Lung (tissue), 12 donors: ENCODE results near the gene EMC8. TPM values are rescaled to one million over a fixed set of nuclear protein-coding genes. Genes with fewer than 3 reads are reported as not detected.

ENCODE experiments used
- ATAC-seq: fragments of 200-7000 bp; cut with Tn5 transposase; one replicate; pipeline ENCODE4 v1.9.1; 2020; ENCODE audit warnings: moderate number of reproducible peaks; ENCODE audit not compliant: insufficient read depth, low FRiP score
- DNase-seq, 3 donors: peaks; one replicate each; pipeline ENCODE4 v3.0.0-alpha.2; 2013 to 2017
- H3K27ac ChIP-seq, 2 donors: one replicate each; pipeline ENCODE4 v1.5.1; 2013; ENCODE audit warnings: mild to moderate bottlenecking in 2 of 2, moderate library complexity in 2 of 2, control low read depth in 1 of 2, inconsistent platforms in 1 of 2, low read depth in 1 of 2, low read length in 1 of 2
- H3K27me3 ChIP-seq, 3 donors: one replicate each; pipeline ENCODE4 v1.5.1; 2013; ENCODE audit warnings: low read length in 2 of 3; ENCODE audit not compliant: control insufficient read depth in 3 of 3, insufficient read depth in 3 of 3
- H3K36me3 ChIP-seq, 4 donors: one replicate each; pipeline ENCODE4 v1.5.1; 2013; ENCODE audit warnings: low read length in 4 of 4, mild to moderate bottlenecking in 1 of 4, moderate library complexity in 1 of 4; ENCODE audit not compliant: control insufficient read depth in 4 of 4, insufficient read depth in 4 of 4
- H3K4me1 ChIP-seq, 5 donors: one replicate each; pipeline ENCODE4 v1.5.1; 2013; ENCODE audit warnings: low read length in 5 of 5, mild to moderate bottlenecking in 2 of 5, moderate library complexity in 1 of 5; ENCODE audit not compliant: control insufficient read depth in 5 of 5, insufficient read depth in 5 of 5
- H3K4me3 ChIP-seq: one replicate; pipeline ENCODE4 v1.5.1; 2013; ENCODE audit warnings: mild to moderate bottlenecking, control low read depth, moderate library complexity
- H3K9ac ChIP-seq, 2 donors: one replicate each; pipeline ENCODE4 v1.5.1; 2013; ENCODE audit warnings: low read length in 2 of 2, control low read depth in 1 of 2; ENCODE audit not compliant: insufficient read depth in 1 of 2
- H3K9me3 ChIP-seq, 4 donors: one replicate each; pipeline ENCODE4 v1.5.1; 2013; ENCODE audit warnings: low read length in 3 of 4, mild to moderate bottlenecking in 1 of 4, moderate library complexity in 1 of 4; ENCODE audit not compliant: control insufficient read depth in 4 of 4, insufficient read depth in 3 of 4
- WGBS, 2 donors: extraction: QIAGEN DNeasy Blood & Tissue Kit; methylation state at CpG; one replicate each; pipeline ENCODE4 v1.1.7; 2013; 5-methylcytosine and 5-hydroxymethylcytosine counted together
- polyA plus RNA-seq, 2 donors: library from polyadenylated mRNA; stranded (reverse); fragments of 200-250 nt; gene quantifications; one replicate each; pipeline ENCODE4 v1.2.1, GENCODE V29; 2013
- total RNA-seq, 2 donors: library from RNA; depleted of rRNA in 1 of 2; stranded (reverse); fragments of >200 nt in 1 of 2; gene quantifications; one replicate each; pipeline ENCODE4 v1.2.1, GENCODE V29; 2014 to 2021
- TF ChIP-seq, protein P1 (sequence below): IDR thresholded peaks from 2 replicates; pipeline ENCODE4 v1.5.1; 2012; ENCODE audit warnings: mild to moderate bottlenecking; ENCODE audit errors: control extremely low read depth, extremely low read depth
- donor health status: control.
- donor health status: control.
- donor health status: Bipolar disorder and iron deficiency.
- donor health status: healthy.
- donor health status: DM: yes; HTN: yes; CAD: no.

Gene EMC8
- total and polyA plus RNA-seq, 4 donors, result 10.5 to 26.8 (median 17.5) TPM

- TF ChIP-seq, protein P1, sequence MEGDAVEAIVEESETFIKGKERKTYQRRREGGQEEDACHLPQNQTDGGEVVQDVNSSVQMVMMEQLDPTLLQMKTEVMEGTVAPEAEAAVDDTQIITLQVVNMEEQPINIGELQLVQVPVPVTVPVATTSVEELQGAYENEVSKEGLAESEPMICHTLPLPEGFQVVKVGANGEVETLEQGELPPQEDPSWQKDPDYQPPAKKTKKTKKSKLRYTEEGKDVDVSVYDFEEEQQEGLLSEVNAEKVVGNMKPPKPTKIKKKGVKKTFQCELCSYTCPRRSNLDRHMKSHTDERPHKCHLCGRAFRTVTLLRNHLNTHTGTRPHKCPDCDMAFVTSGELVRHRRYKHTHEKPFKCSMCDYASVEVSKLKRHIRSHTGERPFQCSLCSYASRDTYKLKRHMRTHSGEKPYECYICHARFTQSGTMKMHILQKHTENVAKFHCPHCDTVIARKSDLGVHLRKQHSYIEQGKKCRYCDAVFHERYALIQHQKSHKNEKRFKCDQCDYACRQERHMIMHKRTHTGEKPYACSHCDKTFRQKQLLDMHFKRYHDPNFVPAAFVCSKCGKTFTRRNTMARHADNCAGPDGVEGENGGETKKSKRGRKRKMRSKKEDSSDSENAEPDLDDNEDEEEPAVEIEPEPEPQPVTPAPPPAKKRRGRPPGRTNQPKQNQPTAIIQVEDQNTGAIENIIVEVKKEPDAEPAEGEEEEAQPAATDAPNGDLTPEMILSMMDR, result no peak
- WGBS, 2 donors, result 90 to 92% methylated on average over 11 of the region's 11 CpGs
- Histone ChIP-seq H3K9me3 (no peaks in the 10 kb centered on the region), H3K27ac (no peak overlapping the region), H3K4me3 (no peak overlapping the region), H3K27me3 (no peaks in the 10 kb centered on the region), H3K36me3 (peaks cover 6 to 25% (median 22%) of the 10 kb centered on the region in 4 donors), H3K4me1 (peaks cover 0 to 3% (median 0%) of the 10 kb centered on the region in 5 donors), H3K9ac (no peak overlapping the region)
- ATAC-seq (no peak), DNase-seq (no peak)
These were observed 10.5 kb downstream of the EMC8 start for GRCh38 chr16:85788819-85789218.

GRCh38 chr16:85785927-85786326, 13.4 kb downstream of the EMC8 start:
- Histone ChIP-seq H3K4me3 (no peak overlapping the region), H3K27me3 (no peaks in the 10 kb centered on the region), H3K27ac (no peak overlapping the region), H3K9me3 (no peaks in the 10 kb centered on the region), H3K4me1 (peaks cover 0 to 13% (median 0%) of the 10 kb centered on the region in 5 donors), H3K9ac (no peak overlapping the region), H3K36me3 (peaks cover 6 to 25% (median 21%) of the 10 kb centered on the region in 4 donors)
- TF ChIP-seq, protein P1, result no peak
- no peak for DNase-seq
- no peak for ATAC-seq
- 88 to 91% methylated on average over 2 of the region's 2 CpGs for WGBS, 2 donors

DNA sequence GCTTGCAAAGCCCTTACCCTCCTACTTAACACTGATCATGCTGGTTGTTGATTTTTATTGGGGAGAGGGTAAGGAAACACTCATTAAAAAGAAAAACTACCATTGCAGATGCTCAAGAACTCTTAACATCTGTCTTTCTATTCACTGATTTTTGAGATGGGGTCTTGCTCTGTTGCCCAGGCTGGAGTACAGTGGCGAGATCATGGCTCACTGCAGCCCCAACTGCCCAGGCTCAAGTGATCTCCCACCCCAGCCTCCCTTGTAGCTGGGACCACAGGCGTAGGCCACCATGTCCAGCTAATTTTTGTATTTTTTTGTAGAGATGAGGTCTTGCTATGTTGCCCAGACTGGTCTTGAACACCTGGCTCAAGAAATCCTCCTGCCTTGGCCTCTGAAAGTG, 14.5 kb downstream of the EMC8 start:
- WGBS, 2 donors, result 98% methylated on average over 2 of the region's 2 CpGs
- DNase-seq (no peak), ATAC-seq (no peak)
- Histone ChIP-seq H3K27me3 (no peaks in the 10 kb centered on the region), H3K36me3 (peaks cover 11 to 36% (median 26%) of the 10 kb centered on the region in 4 donors), H3K9ac (no peak overlapping the region), H3K9me3 (no peaks in the 10 kb centered on the region), H3K27ac (no peak overlapping the region), H3K4me3 (no peak overlapping the region), H3K4me1 (peaks cover 0 to 13% (median 0%) of the 10 kb centered on the region in 5 donors)
- TF ChIP-seq, protein P1, result no peak

- H3K36me3 ChIP-seq, result peaks cover 16 to 38% (median 31%) of the 10 kb centered on the region in 4 donors
- ATAC-seq (no peak), DNase-seq (no peak)
- whole genome bisulfite sequencing, 2 donors, result 74 to 88% methylated on average over 8 of the region's 8 CpGs
- H3K9ac ChIP-seq, result no peak overlapping the region
- no peaks in the 10 kb centered on the region for H3K27me3 ChIP-seq
- TF ChIP-seq, protein P1, result no peak
- no peak overlapping the region for H3K4me3 ChIP-seq
- H3K27ac ChIP-seq, result no peak overlapping the region
- peaks cover 0 to 13% (median 2%) of the 10 kb centered on the region in 5 donors for H3K4me1 ChIP-seq
- no peaks in the 10 kb centered on the region for H3K9me3 ChIP-seq
These were observed 15.9 kb downstream of the EMC8 start for GRCh38 chr16:85783441-85783840.
